GM12801 (cell line): ENCODE results near the gene ENTPD8.

Experiments used
- TF ChIP-seq, protein P1 (sequence below): IDR thresholded peaks from one replicate; pipeline ENCODE4 v1.5.1; 2011; ENCODE audit warnings: control low read depth; ENCODE audit not compliant: insufficient read length; ENCODE audit errors: extremely low read depth

The ENTPD8 gene

DNA sequence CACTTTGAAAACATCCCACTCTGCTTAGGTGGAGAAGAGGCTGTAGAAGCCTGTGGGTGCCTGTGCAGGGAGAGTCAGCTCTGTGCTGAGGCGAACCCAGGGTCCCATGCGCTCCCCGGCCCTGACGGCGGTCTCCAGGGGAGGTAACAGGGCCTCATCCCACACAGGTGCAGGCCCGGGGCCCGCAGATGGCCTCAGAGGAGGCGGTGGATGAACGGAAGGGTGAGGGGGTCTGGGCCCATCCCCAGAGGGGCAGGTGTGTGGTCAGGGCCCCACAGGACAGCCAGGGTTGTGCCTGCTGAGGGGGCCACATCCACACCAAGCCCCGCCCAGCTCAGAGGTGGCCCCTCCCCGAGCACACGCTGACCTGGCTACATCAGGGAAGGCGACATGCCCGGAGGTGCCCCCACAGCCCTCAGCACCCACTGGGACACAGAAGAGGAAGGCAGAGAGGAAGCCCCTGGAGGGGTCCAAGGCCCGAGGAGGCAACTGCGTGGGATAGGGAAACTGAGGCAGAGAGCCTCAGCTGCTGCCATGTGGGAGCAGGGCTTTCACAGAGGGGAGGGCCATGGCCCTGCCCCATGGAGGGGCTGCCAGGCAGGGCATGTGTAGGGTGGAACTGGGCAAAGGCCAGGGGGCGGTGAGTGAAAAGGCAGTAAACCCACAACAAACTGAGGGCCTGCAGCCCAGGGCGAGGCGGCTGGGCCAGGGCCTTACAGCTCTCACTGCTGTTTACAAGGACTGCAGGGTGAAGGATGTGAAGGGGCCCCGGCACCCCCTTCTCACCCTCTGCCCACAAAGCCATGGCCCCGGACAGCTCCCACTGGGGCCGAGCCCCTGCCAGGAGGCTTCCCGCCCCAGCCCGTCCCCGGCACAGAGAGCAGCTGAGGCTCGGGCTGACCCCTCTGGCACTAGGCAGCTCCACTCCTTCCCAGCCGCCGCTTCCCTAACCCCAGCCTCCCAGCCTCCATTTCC lies 47.7 kb downstream of the ENTPD8 start:
- TF ChIP-seq, protein P1, sequence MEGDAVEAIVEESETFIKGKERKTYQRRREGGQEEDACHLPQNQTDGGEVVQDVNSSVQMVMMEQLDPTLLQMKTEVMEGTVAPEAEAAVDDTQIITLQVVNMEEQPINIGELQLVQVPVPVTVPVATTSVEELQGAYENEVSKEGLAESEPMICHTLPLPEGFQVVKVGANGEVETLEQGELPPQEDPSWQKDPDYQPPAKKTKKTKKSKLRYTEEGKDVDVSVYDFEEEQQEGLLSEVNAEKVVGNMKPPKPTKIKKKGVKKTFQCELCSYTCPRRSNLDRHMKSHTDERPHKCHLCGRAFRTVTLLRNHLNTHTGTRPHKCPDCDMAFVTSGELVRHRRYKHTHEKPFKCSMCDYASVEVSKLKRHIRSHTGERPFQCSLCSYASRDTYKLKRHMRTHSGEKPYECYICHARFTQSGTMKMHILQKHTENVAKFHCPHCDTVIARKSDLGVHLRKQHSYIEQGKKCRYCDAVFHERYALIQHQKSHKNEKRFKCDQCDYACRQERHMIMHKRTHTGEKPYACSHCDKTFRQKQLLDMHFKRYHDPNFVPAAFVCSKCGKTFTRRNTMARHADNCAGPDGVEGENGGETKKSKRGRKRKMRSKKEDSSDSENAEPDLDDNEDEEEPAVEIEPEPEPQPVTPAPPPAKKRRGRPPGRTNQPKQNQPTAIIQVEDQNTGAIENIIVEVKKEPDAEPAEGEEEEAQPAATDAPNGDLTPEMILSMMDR = no peak

DNA sequence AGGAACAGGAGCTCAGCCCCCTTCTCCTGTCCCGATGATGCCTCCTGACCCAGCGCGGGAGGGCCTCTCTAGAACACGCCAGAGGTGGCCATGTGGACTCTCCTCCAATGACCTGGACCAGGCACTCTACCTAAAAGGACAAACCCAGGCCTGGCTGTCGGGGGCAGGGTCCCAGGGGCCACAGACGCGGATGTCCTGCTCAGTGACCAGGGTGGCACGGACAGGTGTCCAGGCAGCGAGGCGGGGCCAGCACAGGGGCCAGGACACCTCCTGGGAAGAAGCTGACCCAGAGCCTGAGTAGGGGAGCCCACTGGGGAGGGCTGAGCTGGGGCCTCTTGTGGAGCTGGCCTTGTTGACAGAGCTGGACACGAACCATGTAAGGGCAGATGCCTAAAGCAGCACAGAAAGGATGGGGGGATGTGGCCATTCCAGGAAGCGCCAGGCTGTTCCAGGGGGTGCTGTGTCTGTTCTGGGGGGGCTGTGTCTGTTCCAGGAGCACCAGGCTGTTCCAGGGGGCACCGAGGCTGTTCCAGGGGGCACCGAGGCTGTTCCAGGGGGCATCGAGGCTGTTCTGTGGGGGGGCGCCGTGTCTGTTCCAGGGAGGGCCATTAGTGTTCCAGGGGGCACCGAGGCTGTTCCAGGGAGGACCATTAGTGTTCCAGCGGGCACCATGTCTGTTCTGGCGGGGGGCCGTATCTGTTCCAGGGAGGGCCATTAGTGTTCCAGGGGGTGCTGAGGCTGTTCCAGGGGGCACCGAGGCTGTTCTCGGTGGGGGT lies 48.7 kb downstream of the ENTPD8 start:
- TF ChIP-seq, protein P1 = no peak

DNA sequence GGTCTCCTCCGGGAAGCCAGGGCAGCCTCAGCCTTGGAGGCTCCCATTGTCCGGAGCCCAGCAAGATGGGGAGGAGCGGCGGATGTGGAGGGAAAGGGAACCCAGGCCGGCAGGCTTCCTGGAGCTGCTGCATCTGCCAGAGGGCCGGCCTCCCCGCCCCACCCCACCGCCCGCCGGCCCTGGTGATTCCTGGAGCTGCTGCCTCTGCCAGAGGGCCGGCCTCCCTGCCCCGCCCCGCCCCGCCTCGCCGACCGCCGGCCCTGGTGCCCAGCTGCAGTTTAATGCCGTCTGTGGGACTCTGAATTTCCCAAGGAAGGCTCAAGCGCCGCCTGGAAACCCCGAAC lies 49.8 kb downstream of the ENTPD8 start:
- TF ChIP-seq, protein P1 = no peak

DNA sequence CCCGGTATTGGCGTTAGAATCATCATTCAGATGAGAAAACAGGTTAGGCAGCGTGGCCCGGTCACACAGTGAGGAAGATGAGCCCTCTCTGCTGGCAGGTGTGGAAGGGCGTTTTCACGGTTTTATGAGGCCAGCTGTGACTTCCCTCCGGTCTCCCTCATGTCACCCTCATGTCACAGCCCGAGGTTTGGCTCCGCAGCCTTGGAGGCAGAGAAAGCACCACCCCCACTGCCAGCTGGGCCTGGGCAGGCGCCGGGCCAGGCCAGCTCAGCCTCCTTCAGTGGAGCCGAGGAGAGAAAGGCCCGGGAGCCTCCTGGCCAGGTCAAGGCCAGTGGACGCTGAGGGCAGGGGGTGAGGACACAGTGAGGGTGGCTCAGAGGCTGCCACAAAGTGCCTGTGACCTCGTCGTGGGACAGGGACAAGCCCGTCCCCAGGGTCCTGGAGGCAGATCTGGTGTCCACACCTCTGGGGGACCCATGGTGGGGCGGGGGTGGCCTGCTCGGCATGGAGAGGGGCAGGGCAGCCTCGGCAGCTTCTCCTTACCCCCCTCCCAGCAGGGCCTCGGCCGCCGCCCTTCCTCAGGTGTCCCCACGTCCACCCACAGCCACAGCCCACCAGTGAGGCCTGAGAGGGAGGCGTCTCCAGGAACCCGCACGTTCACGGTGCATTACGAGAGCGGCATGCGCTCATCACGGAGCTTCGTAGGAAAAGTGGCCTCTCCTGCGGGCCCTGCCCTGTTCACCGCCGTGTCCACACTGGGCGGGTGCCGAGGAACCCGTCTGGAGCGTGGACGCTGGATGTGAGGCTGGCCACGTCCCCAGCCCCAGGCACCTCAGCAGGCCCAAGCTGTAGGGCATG lies 50.4 kb downstream of the ENTPD8 start:
- TF ChIP-seq, protein P1 = no peak

DNA sequence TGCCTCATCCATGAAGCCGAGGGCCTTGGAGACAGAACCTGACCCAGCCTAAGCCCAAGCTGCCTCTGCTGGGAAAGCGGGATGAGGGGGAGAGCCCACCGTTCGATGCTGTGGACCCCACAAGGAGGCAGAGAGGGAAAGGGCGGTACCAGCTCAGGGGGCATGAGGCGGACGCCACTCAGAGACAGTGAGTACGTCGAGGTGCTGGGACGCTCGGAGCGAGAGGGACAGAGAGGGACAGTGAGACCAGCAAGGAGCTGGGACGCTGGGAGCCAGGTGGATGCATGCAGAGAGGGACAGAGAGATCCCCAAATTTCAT lies 51.8 kb downstream of the ENTPD8 start:
- TF ChIP-seq, protein P1 = no peak

DNA sequence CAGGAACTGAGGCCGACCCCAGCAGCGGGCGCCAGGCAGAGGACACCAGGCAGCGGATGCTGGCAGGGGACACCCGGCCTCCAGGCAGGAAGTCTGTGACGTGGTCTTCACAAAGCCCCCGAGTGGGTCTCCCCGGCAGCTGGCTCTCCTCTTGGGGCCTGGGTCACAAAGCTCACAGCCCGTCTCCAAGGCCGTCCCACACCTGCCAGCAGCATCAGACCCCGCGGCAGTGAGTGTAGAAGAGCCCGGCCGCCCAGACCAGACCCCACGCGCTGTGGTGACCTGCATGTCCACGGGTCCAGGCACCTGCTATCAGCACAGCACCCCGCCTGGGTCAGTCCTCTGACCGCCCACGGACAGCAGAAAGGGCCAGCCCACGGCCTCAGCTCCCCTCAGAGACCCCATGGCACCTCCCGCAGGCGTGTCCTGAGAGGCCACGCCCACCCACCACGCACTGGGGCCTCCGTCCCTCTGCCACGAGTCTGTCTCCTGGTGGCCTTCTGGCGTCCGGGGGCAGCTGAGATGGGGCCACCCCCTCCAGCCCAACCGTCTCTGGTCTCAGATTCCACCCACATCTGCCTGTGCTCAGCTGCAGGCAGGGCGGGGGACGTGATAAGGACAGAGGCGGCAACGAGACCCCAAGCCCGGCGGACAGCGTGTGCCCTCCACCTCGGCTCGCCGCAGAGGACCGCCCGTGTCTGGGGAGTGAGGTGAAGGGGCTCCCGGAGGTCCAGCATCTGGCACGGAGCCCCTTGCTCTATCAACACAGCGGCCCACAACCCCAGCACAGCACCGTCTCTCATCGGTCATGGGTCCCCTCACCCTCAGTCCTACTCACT lies 52.3 kb downstream of the ENTPD8 start:
- TF ChIP-seq, protein P1 = no peak
